ENCODE measurements around the gene CNOT4.

The CNOT4 gene

GRCh38 chr7:135334830-135335543 is 174.9 kb downstream of the CNOT4 start:
- TF ChIP-seq TEAD4 (IDR thresholded peaks at IDR 0.05) (no peak), TAF1 (IDR thresholded peaks at IDR 0.05; ENCODE audit: low read depth) (no peak), EP300 (IDR thresholded peaks at IDR 0.05; ENCODE audit: borderline replicate concordance) (no peak), NFIC (IDR thresholded peaks at IDR 0.05) (no peak), CEBPB (IDR thresholded peaks at IDR 0.05) (no peak), TCF12 (IDR thresholded peaks at IDR 0.05; ENCODE audit: low read depth) (no peak), MAX (IDR thresholded peaks at IDR 0.05) (no peak), FOXM1 (IDR thresholded peaks at IDR 0.05; ENCODE audit: borderline replicate concordance, low read depth) (no peak), USF1 (IDR thresholded peaks at IDR 0.05) (no peak), CREB1 (IDR thresholded peaks at IDR 0.05; ENCODE audit: low read depth) (no peak), EGR1 (IDR thresholded peaks at IDR 0.05) (no peak), RAD21 (IDR thresholded peaks at IDR 0.05; ENCODE audit: low read depth) (no peak), YY1 (IDR thresholded peaks at IDR 0.05; ENCODE audit: low read depth) (no peak), ZBTB7A (IDR thresholded peaks at IDR 0.05; ENCODE audit: low read depth) (no peak), REST (IDR thresholded peaks at IDR 0.05; ENCODE audit: low read depth) (no peak)

GRCh38 chr7:135333946-135334345 is 176.0 kb downstream of the CNOT4 start:
- no peak for TF ChIP-seq MAX (IDR thresholded peaks at IDR 0.05)
- TF ChIP-seq ZBTB7A (IDR thresholded peaks at IDR 0.05; ENCODE audit: low read depth), result no peak
- TF ChIP-seq YY1 (IDR thresholded peaks at IDR 0.05; ENCODE audit: low read depth), result no peak
- no peak for TF ChIP-seq USF1 (IDR thresholded peaks at IDR 0.05)
- TF ChIP-seq TAF1 (IDR thresholded peaks at IDR 0.05; ENCODE audit: low read depth), result no peak
- no peak for TF ChIP-seq CEBPB (IDR thresholded peaks at IDR 0.05)
- TF ChIP-seq NFIC (IDR thresholded peaks at IDR 0.05), result no peak
- TF ChIP-seq TCF12 (IDR thresholded peaks at IDR 0.05; ENCODE audit: low read depth), result no peak
- no peak for TF ChIP-seq TEAD4 (IDR thresholded peaks at IDR 0.05)
- TF ChIP-seq REST (IDR thresholded peaks at IDR 0.05; ENCODE audit: low read depth), result no peak
- TF ChIP-seq EGR1 (IDR thresholded peaks at IDR 0.05), result no peak

- no peak for TF ChIP-seq USF1 (IDR thresholded peaks at IDR 0.05)
- no peak for TF ChIP-seq YY1 (IDR thresholded peaks at IDR 0.05; ENCODE audit: low read depth)
- TF ChIP-seq ZBTB7A (IDR thresholded peaks at IDR 0.05; ENCODE audit: low read depth), result no peak
- no peak for TF ChIP-seq TEAD4 (IDR thresholded peaks at IDR 0.05)
- no peak for TF ChIP-seq MAX (IDR thresholded peaks at IDR 0.05)
- no peak for TF ChIP-seq FOXM1 (IDR thresholded peaks at IDR 0.05; ENCODE audit: borderline replicate concordance, low read depth)
These were observed 176.7 kb downstream of the CNOT4 start for GRCh38 chr7:135333200-135333599.

- TF ChIP-seq NFIC (IDR thresholded peaks at IDR 0.05) (no peak), TAF1 (IDR thresholded peaks at IDR 0.05; ENCODE audit: low read depth) (no peak), CEBPB (IDR thresholded peaks at IDR 0.05) (no peak)
These were observed 179.8 kb downstream of the CNOT4 start for GRCh38 chr7:135330088-135330487.

- TF ChIP-seq RAD21 (IDR thresholded peaks at IDR 0.05; ENCODE audit: low read depth), result no peak
- no peak for TF ChIP-seq MAX (IDR thresholded peaks at IDR 0.05)
- TF ChIP-seq USF1 (IDR thresholded peaks at IDR 0.05), result no peak
- no peak for TF ChIP-seq NFIC (IDR thresholded peaks at IDR 0.05)
- TF ChIP-seq ZBTB7A (IDR thresholded peaks at IDR 0.05; ENCODE audit: low read depth), result no peak
- TF ChIP-seq REST (IDR thresholded peaks at IDR 0.05; ENCODE audit: low read depth), result no peak
- no peak for TF ChIP-seq CREB1 (IDR thresholded peaks at IDR 0.05; ENCODE audit: low read depth)
- TF ChIP-seq EP300 (IDR thresholded peaks at IDR 0.05; ENCODE audit: borderline replicate concordance), result no peak
- no peak for TF ChIP-seq TCF12 (IDR thresholded peaks at IDR 0.05; ENCODE audit: low read depth)
- no peak for TF ChIP-seq CEBPB (IDR thresholded peaks at IDR 0.05)
- no peak for TF ChIP-seq FOXM1 (IDR thresholded peaks at IDR 0.05; ENCODE audit: borderline replicate concordance, low read depth)
- no peak for TF ChIP-seq TEAD4 (IDR thresholded peaks at IDR 0.05)
- no peak for TF ChIP-seq YY1 (IDR thresholded peaks at IDR 0.05; ENCODE audit: low read depth)
- no peak for TF ChIP-seq EGR1 (IDR thresholded peaks at IDR 0.05)
- no peak for TF ChIP-seq TAF1 (IDR thresholded peaks at IDR 0.05; ENCODE audit: low read depth)
These were observed 181.4 kb downstream of the CNOT4 start for GRCh38 chr7:135328526-135328925.
